WTC11 (cell line): ENCODE data around the gene CAMK2D. TPM values are rescaled to one million over a fixed set of nuclear protein-coding genes. Genes with fewer than 3 reads are reported as not detected.
"Not testable (repeated sequence)": the region's sequence is repeated elsewhere in the genome, so short reads cannot be mapped to it uniquely, and the experiment has no call there.

Source experiments
- ATAC-seq: fragments of 200-7000 bp; cut with Tn5 transposase; 2 replicates; pipeline ENCODE4 v1.10.0; 2021; ENCODE audit warnings: mild to moderate bottlenecking, moderate library complexity
- CTCF ChIA-PET: fragments of 300-600 bp; sonication (Branson Sonifier 250); formaldehyde crosslinking; loops from one replicate; lab custom pipeline; 2021; ENCODE audit warnings: antibody characterized with exemption; lab: Charles Lee
- POLR2A ChIA-PET: fragments of 350-600 bp; sonication (Branson Sonifier 250); formaldehyde crosslinking; loops from one replicate; lab custom pipeline; 2021; ENCODE audit warnings: antibody characterized with exemption; lab: Charles Lee
- DNase-seq: peaks from one replicate; pipeline ENCODE4 v3.0.0; 2021; ENCODE audit warnings: low spot score
- H3K27ac Mint-ChIP-seq: 2 replicates; pipeline ENCODE4 v1.8.0; 2021; ENCODE audit warnings: mixed read lengths
- H3K27me3 Mint-ChIP-seq: 2 replicates; pipeline ENCODE4 v1.8.0; 2021; ENCODE audit warnings: low read depth, mild to moderate bottlenecking, moderate library complexity, mixed read lengths
- H3K36me3 Mint-ChIP-seq: 2 replicates; pipeline ENCODE4 v1.8.0; 2021; ENCODE audit warnings: mixed read lengths
- H3K4me1 Mint-ChIP-seq: 2 replicates; pipeline ENCODE4 v1.8.0; 2022; ENCODE audit warnings: mixed read lengths
- H3K4me3 Mint-ChIP-seq: 2 replicates; pipeline ENCODE4 v1.8.0; 2021; ENCODE audit warnings: mild to moderate bottlenecking, moderate library complexity, mixed read lengths
- H3K9me3 Mint-ChIP-seq: 2 replicates; pipeline ENCODE4 v1.8.0; 2021; ENCODE audit warnings: mixed read lengths
- ATF1 ChIP-seq: sonication (generic); formaldehyde crosslinking; IDR thresholded peaks from 2 replicates; pipeline ENCODE4 v1.8.1; 2023; ENCODE audit warnings: mild to moderate bottlenecking, moderate library complexity, missing genetic modification reagents
- FOXP1 ChIP-seq: sonication (generic); formaldehyde crosslinking; IDR thresholded peaks from 2 replicates; pipeline ENCODE4 v1.8.0; 2022; ENCODE audit warnings: missing genetic modification reagents, mild to moderate bottlenecking, moderate library complexity, borderline replicate concordance
- MXD4 ChIP-seq: fragments of 250-450 bp; sonication (Bioruptor Pico); IDR thresholded peaks from 2 replicates; pipeline ENCODE4 v1.8.0; 2021; ENCODE audit warnings: mild to moderate bottlenecking, moderate library complexity, borderline replicate concordance
- NFE2L1 ChIP-seq: sonication (generic); formaldehyde crosslinking; IDR thresholded peaks from 2 replicates; pipeline ENCODE4 v1.8.1; 2023; ENCODE audit warnings: missing genetic modification reagents
- NR3C1 ChIP-seq: sonication (generic); formaldehyde crosslinking; conservative IDR thresholded peaks from 2 replicates; pipeline ENCODE4 v1.8.1; 2023; ENCODE audit warnings: low read depth, mild to moderate bottlenecking, missing genetic modification reagents
- RORB ChIP-seq: fragments of 250-450 bp; sonication (Bioruptor Pico); IDR thresholded peaks from 2 replicates; pipeline ENCODE4 v1.9.0; 2021; ENCODE audit warnings: mild to moderate bottlenecking
- TCF7 ChIP-seq: sonication (generic); formaldehyde crosslinking; IDR thresholded peaks from 2 replicates; pipeline ENCODE4 v1.8.0; 2022; ENCODE audit warnings: mild to moderate bottlenecking, low read depth, missing genetic modification reagents, moderate library complexity
- TEAD1 ChIP-seq: sonication (generic); formaldehyde crosslinking; IDR thresholded peaks from 2 replicates; pipeline ENCODE4 v1.8.0; 2022; ENCODE audit warnings: mild to moderate bottlenecking, missing genetic modification reagents
- ZNF396 ChIP-seq: fragments of 250-450 bp; sonication (Bioruptor Pico); IDR thresholded peaks from 2 replicates; pipeline ENCODE4 v1.8.0; 2021; ENCODE audit warnings: mild to moderate bottlenecking, moderate library complexity, borderline replicate concordance
- total RNA-seq: library from RNA; stranded (reverse); gene quantifications from 3 replicates; pipeline ENCODE4 v1.2.3, GENCODE V29; 2021
- TF ChIP-seq, protein P1 (sequence below): sonication (generic); formaldehyde crosslinking; IDR thresholded peaks from 2 replicates; pipeline ENCODE4 v1.8.1; 2023; ENCODE audit warnings: mild to moderate bottlenecking, missing genetic modification reagents, moderate library complexity
- TF ChIP-seq, protein P2 (sequence below): sonication (generic); formaldehyde crosslinking; conservative IDR thresholded peaks from 2 replicates; pipeline ENCODE4 v1.8.1; 2023; ENCODE audit warnings: mild to moderate bottlenecking, low read depth, missing genetic modification reagents, moderate library complexity
- TF ChIP-seq, protein P3 (sequence below): fragments of 250-450 bp; sonication (Bioruptor Pico); IDR thresholded peaks from 2 replicates; pipeline ENCODE4 v1.9.0; 2021; ENCODE audit warnings: mild to moderate bottlenecking, borderline replicate concordance
- TF ChIP-seq, protein P4 (sequence below): sonication (generic); formaldehyde crosslinking; IDR thresholded peaks from 2 replicates; pipeline ENCODE4 v1.8.1; 2022; ENCODE audit warnings: mild to moderate bottlenecking, moderate library complexity, missing genetic modification reagents
- TF ChIP-seq, protein P5 (sequence below): sonication (generic); formaldehyde crosslinking; IDR thresholded peaks from 2 replicates; pipeline ENCODE4 v1.8.1; 2023; ENCODE audit warnings: mild to moderate bottlenecking, missing genetic modification reagents

Gene CAMK2D
- total RNA-seq, 1 experiment from 2014 or later = 16.5 TPM

DNA sequence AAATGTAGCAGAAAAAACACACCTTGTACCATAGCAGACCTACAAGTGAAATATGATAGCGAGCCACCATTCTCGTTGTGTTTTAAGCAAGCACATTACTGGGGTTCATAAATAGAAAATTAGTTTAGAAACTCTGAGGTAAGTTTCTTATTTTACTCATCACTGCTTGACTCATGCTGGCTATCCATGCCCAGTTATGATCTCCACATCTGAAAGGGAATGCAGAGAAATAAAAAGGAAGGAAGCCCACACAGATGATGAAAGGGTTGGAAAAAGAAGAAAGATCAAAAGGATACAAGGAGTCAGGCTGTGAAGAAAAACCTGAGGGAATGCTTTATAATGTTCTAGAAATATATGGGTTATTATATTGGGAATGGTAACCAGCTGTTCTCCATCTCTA, 54.5 kb downstream of the CAMK2D start:
- ATAC-seq (no peak), DNase-seq (no peak)
- Mint-ChIP-seq H3K27me3 (no peaks in the 10 kb centered on the region), H3K27ac (peak overlapping the region; percentile 25; the same call in 1 of the 2 replicates), H3K9me3 (peaks cover under 1% of the 10 kb centered on the region; the same call in 1 of the 2 replicates), H3K4me1 (peaks cover 10% of the 10 kb centered on the region; the same call in 1 of the 2 replicates), H3K4me3 (no peak overlapping the region), H3K36me3 (no peaks in the 10 kb centered on the region)
- CTCF ChIA-PET = no interaction called here
- TF ChIP-seq, protein P1, sequence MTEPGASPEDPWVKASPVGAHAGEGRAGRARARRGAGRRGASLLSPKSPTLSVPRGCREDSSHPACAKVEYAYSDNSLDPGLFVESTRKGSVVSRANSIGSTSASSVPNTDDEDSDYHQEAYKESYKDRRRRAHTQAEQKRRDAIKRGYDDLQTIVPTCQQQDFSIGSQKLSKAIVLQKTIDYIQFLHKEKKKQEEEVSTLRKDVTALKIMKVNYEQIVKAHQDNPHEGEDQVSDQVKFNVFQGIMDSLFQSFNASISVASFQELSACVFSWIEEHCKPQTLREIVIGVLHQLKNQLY (CRISPR knock-in tag) = no peak
- no peak for TF ChIP-seq FOXP1
- no peak for TF ChIP-seq RORB (CRISPR knock-in tag)
- TF ChIP-seq, protein P2, sequence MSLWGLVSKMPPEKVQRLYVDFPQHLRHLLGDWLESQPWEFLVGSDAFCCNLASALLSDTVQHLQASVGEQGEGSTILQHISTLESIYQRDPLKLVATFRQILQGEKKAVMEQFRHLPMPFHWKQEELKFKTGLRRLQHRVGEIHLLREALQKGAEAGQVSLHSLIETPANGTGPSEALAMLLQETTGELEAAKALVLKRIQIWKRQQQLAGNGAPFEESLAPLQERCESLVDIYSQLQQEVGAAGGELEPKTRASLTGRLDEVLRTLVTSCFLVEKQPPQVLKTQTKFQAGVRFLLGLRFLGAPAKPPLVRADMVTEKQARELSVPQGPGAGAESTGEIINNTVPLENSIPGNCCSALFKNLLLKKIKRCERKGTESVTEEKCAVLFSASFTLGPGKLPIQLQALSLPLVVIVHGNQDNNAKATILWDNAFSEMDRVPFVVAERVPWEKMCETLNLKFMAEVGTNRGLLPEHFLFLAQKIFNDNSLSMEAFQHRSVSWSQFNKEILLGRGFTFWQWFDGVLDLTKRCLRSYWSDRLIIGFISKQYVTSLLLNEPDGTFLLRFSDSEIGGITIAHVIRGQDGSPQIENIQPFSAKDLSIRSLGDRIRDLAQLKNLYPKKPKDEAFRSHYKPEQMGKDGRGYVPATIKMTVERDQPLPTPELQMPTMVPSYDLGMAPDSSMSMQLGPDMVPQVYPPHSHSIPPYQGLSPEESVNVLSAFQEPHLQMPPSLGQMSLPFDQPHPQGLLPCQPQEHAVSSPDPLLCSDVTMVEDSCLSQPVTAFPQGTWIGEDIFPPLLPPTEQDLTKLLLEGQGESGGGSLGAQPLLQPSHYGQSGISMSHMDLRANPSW (CRISPR knock-in tag) = no peak
- no peak for TF ChIP-seq TEAD1 (CRISPR knock-in tag)
- TF ChIP-seq, protein P3, sequence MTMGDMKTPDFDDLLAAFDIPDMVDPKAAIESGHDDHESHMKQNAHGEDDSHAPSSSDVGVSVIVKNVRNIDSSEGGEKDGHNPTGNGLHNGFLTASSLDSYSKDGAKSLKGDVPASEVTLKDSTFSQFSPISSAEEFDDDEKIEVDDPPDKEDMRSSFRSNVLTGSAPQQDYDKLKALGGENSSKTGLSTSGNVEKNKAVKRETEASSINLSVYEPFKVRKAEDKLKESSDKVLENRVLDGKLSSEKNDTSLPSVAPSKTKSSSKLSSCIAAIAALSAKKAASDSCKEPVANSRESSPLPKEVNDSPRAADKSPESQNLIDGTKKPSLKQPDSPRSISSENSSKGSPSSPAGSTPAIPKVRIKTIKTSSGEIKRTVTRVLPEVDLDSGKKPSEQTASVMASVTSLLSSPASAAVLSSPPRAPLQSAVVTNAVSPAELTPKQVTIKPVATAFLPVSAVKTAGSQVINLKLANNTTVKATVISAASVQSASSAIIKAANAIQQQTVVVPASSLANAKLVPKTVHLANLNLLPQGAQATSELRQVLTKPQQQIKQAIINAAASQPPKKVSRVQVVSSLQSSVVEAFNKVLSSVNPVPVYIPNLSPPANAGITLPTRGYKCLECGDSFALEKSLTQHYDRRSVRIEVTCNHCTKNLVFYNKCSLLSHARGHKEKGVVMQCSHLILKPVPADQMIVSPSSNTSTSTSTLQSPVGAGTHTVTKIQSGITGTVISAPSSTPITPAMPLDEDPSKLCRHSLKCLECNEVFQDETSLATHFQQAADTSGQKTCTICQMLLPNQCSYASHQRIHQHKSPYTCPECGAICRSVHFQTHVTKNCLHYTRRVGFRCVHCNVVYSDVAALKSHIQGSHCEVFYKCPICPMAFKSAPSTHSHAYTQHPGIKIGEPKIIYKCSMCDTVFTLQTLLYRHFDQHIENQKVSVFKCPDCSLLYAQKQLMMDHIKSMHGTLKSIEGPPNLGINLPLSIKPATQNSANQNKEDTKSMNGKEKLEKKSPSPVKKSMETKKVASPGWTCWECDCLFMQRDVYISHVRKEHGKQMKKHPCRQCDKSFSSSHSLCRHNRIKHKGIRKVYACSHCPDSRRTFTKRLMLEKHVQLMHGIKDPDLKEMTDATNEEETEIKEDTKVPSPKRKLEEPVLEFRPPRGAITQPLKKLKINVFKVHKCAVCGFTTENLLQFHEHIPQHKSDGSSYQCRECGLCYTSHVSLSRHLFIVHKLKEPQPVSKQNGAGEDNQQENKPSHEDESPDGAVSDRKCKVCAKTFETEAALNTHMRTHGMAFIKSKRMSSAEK = no peak
- TF ChIP-seq ATF1 (CRISPR knock-in tag) = no peak
- no peak for TF ChIP-seq ZNF396
- TF ChIP-seq MXD4 (CRISPR knock-in tag) = no peak
- no peak for TF ChIP-seq TCF7
- POLR2A ChIA-PET = no interaction called here

DNA sequence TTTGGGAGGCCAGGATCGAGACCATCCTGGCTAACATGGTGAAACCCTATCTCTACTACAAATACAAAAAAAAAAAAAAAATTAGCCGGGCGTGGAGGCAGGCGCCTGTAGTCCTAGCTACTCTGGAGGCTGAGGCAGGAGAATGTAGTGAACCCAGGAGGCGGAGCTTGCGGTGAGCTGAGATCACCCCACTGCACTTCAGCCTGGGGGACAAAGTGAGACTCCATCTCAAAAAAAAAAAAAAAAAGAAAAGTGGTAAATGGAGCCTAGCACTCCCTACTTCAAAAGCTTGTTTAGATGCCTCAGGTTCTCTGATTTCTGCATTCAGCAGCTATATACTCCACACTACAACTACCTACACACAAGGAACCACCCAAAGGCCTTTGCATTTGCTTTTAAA, 56.4 kb downstream of the CAMK2D start:
- not testable (repeated sequence) for H3K4me3 Mint-ChIP-seq, H3K36me3 Mint-ChIP-seq, DNase-seq, H3K27ac Mint-ChIP-seq, H3K27me3 Mint-ChIP-seq, H3K9me3 Mint-ChIP-seq, ATAC-seq
- ChIA-PET CTCF (interaction anchor here (0.6 to 0.7 kb wide), 2 partner anchors 121 to 154 kb away, joined by 3 read pairs; no protein-coding TSS in a partner anchor), POLR2A (interaction anchor here (0.6 kb wide), 1 partner anchor 15 kb away, joined by 3 read pairs; no protein-coding TSS in a partner anchor)
- peaks cover 13% of the 10 kb centered on the region for H3K4me1 Mint-ChIP-seq

DNA sequence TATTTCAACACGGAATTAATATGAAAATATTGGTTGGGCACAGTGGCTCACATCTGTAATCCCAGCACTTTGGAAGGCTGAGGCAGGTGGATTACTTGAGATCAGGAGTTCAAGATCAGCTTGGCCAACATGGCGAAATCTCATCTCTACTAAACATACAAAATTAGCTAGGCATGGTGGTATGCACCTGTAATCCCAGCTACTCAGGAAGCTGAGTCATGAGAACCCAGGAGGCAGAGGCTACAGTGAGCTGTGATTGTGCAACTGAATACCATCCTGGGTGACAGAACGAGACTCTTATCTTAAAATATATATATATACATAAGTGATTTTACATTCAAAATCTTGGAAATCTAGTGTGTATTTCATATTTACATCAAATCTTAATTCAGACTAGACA, 58.9 kb downstream of the CAMK2D start:
- ATAC-seq, DNase-seq, H3K27ac Mint-ChIP-seq, POLR2A ChIA-PET, H3K9me3 Mint-ChIP-seq, H3K27me3 Mint-ChIP-seq, H3K4me3 Mint-ChIP-seq, H3K36me3 Mint-ChIP-seq, CTCF ChIA-PET: not testable (repeated sequence)
- peaks cover 13% of the 10 kb centered on the region for H3K4me1 Mint-ChIP-seq

DNA sequence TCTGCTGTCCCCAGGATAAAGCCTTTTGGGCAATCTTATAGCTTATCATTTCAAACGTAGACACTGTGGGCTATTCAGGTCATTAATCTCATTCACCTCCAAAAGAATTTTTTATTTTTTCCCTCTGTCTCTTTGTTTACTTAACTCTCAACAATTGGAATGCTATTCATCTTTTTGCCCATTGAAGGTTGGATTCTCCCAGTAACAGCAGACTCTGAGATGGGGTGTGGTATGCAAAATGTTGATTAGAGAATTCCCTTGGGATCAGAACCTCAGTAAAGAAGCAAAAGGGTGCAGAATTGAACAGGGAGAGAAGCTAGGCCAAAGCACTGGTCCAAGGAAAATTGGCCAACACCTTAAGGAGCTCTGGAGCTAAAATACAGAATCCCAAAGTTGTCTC, 60.4 kb downstream of the CAMK2D start:
- POLR2A ChIA-PET = no interaction called here
- DNase-seq (no peak), ATAC-seq (no peak)
- Mint-ChIP-seq H3K27me3 (no peaks in the 10 kb centered on the region), H3K27ac (no peak overlapping the region), H3K9me3 (peaks cover 5% of the 10 kb centered on the region; the same call in 1 of the 2 replicates), H3K4me1 (peaks cover 13% of the 10 kb centered on the region), H3K36me3 (no peaks in the 10 kb centered on the region), H3K4me3 (no peak overlapping the region)
- CTCF ChIA-PET = no interaction called here
- TF ChIP-seq TCF7 (no peak), NR3C1 (CRISPR knock-in tag) (no peak), NFE2L1 (CRISPR knock-in tag) (no peak)
- TF ChIP-seq, protein P1 (CRISPR knock-in tag) = no peak
- TF ChIP-seq, protein P4, sequence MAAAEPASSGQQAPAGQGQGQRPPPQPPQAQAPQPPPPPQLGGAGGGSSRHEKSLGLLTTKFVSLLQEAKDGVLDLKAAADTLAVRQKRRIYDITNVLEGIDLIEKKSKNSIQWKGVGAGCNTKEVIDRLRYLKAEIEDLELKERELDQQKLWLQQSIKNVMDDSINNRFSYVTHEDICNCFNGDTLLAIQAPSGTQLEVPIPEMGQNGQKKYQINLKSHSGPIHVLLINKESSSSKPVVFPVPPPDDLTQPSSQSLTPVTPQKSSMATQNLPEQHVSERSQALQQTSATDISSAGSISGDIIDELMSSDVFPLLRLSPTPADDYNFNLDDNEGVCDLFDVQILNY (CRISPR knock-in tag) = no peak
- TF ChIP-seq, protein P5, sequence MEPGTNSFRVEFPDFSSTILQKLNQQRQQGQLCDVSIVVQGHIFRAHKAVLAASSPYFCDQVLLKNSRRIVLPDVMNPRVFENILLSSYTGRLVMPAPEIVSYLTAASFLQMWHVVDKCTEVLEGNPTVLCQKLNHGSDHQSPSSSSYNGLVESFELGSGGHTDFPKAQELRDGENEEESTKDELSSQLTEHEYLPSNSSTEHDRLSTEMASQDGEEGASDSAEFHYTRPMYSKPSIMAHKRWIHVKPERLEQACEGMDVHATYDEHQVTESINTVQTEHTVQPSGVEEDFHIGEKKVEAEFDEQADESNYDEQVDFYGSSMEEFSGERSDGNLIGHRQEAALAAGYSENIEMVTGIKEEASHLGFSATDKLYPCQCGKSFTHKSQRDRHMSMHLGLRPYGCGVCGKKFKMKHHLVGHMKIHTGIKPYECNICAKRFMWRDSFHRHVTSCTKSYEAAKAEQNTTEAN (CRISPR knock-in tag) = no peak
